GM03348 (cell line): ENCODE data around the gene ITPK1.
A peak's percentile ranks its signal among the peaks of the same experiment; 100 is the strongest.

Experiments used
- DNase-seq: peaks from one replicate; pipeline ENCODE4 v3.0.0; 2012; ENCODE audit warnings: low spot score

ITPK1 gene

GRCh38 chr14:93105362-93105761, 10.4 kb downstream of the ITPK1 start:
- DNase-seq, result peak; percentile 47

- DNase-seq, result no peak
Measured at GRCh38 chr14:93104961-93105360, 10.8 kb downstream of the ITPK1 start.

GRCh38 chr14:93103392-93104080, 12.2 kb downstream of the ITPK1 start:
- DNase-seq, result no peak

GRCh38 chr14:93102141-93102540, 13.6 kb downstream of the ITPK1 start:
- DNase-seq, result no peak

- DNase-seq, result no peak
Measured at GRCh38 chr14:93101181-93101580, 14.5 kb downstream of the ITPK1 start.

- DNase-seq, result no peak
Measured at GRCh38 chr14:93100570-93100969, 15.2 kb downstream of the ITPK1 start.

- no peak for DNase-seq
Measured at GRCh38 chr14:93100100-93100499, 15.6 kb downstream of the ITPK1 start.

- DNase-seq, result no peak
Measured at GRCh38 chr14:93099643-93100042, 16.1 kb downstream of the ITPK1 start.

- DNase-seq, result no peak
Measured at GRCh38 chr14:93099196-93099595, 16.5 kb downstream of the ITPK1 start.

GRCh38 chr14:93096691-93097322, 18.9 kb downstream of the ITPK1 start:
- no peak for DNase-seq

- DNase-seq, result no peak
Measured at GRCh38 chr14:93095742-93096510, 19.8 kb downstream of the ITPK1 start.

- no peak for DNase-seq
Measured at GRCh38 chr14:93094121-93094918, 21.4 kb downstream of the ITPK1 start.

- no peak for DNase-seq
Measured at GRCh38 chr14:93092606-93093556, 22.8 kb downstream of the ITPK1 start.

GRCh38 chr14:93091666-93092065, 24.1 kb downstream of the ITPK1 start:
- DNase-seq, result no peak

- DNase-seq, result peak; percentile 51
Measured at GRCh38 chr14:93090826-93091555, 24.7 kb downstream of the ITPK1 start.

GRCh38 chr14:93089521-93090269, 26.0 kb downstream of the ITPK1 start:
- no peak for DNase-seq

- DNase-seq, result no peak
Measured at GRCh38 chr14:93086441-93087055, 29.2 kb downstream of the ITPK1 start.

GRCh38 chr14:93085911-93086310, 29.8 kb downstream of the ITPK1 start:
- no peak for DNase-seq
